ENCODE results near the gene OR4M1.
"Not testable (repeated sequence)": the region's sequence is repeated elsewhere in the genome, so short reads cannot be mapped to it uniquely, and the experiment has no call there.

OR4M1 gene

GRCh38 chr14:19823765-19824164 lies 50.5 kb downstream of the OR4M1 start:
- DNase-seq, result no peak

GRCh38 chr14:19827626-19828244 lies 54.4 kb downstream of the OR4M1 start:
- DNase-seq, result not testable (repeated sequence)

GRCh38 chr14:19828314-19828713 lies 55.0 kb downstream of the OR4M1 start:
- no peak for DNase-seq

Data from COR-L47 (cell line).